Epithelial cell of esophagus (primary cell): ENCODE data around the gene CCNY.

ENCODE experiments used
- DNase-seq: peaks from one replicate; pipeline ENCODE4 v3.0.0; 2010; ENCODE audit warnings: low read depth
- H3K4me3 ChIP-seq: 2 replicates; pipeline ENCODE4 v1.5.1; 2011; ENCODE audit warnings: mild to moderate bottlenecking, low read length, control low read depth
- TF ChIP-seq, protein P1 (sequence below): IDR thresholded peaks from 2 replicates; pipeline ENCODE4 v1.5.1; 2011; ENCODE audit warnings: low read depth, mild to moderate bottlenecking, low read length, control low read depth, inconsistent platforms; ENCODE audit not compliant: insufficient read depth; ENCODE audit errors: missing control alignments

CCNY gene

DNA sequence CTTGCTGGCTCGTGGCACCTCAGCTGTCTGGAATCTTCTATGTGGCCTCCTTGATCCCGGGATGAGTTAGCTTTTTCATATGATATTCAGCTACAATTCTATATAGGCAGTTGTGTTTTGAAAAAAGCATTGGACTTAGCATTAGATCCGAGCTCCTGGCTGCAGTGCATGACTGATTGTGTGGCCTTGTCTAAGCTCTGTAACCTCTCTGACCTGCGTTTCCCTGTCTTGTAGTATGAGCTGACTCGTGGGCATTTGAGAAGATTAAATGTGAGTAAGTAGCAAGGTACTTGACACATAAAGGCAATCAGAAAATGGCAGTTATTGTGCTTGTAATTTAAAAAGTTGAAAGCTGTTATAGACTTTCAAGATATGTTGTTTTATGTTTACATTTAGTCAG lies 85.9 kb downstream of the CCNY start:
- TF ChIP-seq, protein P1, sequence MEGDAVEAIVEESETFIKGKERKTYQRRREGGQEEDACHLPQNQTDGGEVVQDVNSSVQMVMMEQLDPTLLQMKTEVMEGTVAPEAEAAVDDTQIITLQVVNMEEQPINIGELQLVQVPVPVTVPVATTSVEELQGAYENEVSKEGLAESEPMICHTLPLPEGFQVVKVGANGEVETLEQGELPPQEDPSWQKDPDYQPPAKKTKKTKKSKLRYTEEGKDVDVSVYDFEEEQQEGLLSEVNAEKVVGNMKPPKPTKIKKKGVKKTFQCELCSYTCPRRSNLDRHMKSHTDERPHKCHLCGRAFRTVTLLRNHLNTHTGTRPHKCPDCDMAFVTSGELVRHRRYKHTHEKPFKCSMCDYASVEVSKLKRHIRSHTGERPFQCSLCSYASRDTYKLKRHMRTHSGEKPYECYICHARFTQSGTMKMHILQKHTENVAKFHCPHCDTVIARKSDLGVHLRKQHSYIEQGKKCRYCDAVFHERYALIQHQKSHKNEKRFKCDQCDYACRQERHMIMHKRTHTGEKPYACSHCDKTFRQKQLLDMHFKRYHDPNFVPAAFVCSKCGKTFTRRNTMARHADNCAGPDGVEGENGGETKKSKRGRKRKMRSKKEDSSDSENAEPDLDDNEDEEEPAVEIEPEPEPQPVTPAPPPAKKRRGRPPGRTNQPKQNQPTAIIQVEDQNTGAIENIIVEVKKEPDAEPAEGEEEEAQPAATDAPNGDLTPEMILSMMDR = no peak

DNA sequence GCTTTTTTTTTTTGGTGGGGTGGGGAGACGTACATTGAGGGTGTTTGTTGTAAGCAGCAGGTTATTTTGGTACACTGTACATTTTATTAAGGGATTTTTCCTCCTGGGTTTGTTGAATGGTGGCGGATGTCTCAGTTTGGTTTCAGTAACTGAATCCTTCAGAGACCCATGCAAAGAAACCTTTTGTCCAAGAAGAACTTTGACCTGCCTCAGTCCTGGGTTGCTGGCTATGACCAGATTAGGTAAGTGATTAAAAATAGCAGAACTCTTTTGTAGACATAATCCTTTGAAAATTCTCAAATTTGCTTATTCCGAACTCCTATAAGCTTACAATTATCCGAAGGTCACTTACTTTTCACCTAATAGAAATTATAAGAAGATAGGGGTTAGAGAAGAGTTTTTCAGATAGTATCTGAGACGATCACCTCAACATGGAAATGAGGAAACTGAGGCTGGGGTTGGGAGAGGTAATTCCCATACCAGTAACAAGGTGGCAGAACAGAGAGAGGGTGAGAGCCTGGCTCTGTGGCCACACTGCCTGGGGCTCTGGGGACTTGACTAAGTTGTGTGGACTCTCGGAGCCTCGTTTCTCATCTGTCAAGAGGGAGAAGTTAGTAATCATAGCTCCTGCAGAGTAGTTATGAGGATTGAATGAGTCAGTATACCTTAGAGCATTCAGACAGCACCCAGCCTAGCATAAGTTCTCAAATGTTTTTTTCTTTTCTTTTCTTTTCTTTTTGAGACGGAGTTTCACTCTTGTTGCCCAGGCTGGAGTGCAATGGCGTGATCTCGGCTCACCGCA lies 87.4 kb downstream of the CCNY start:
- H3K4me3 ChIP-seq = no peak overlapping the region
- TF ChIP-seq, protein P1 = peak; percentile 9
- DNase-seq = peak; percentile 89

More for the DNA sequence above, 85.9 kb downstream of the CCNY start:
- no peak overlapping the region for H3K4me3 ChIP-seq
- DNase-seq = peak; percentile 36

DNA sequence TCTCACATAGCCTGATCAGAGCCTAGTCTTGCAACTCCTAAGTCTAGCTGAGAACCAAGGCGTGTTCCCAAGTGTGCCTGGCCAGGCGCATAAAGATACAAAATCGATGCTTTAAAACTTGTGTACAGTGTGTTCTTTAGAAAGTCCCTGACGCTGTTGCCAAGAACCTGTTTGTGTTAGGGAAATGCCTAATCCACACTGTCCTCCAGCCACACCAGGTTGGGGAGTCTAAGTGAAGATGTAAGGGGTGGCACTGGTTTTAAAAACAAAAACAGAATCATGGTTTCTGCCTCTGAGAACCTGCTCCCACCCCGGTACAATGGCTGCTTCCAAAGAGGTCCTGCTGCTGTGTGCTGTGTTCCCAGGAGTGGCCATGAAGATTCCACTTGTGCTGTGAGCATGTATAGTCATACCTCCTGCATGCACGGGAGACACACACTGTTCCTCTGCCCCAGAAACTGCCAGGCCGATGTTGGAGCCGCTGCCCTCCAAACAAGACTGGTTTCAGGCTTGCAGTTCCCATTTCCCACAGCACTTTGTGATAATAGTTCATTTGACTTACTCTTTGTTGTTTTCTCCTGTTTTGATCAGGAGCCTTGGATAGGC lies 88.5 kb downstream of the CCNY start:
- H3K4me3 ChIP-seq = no peak overlapping the region
- TF ChIP-seq, protein P1 = no peak
- no peak for DNase-seq

DNA sequence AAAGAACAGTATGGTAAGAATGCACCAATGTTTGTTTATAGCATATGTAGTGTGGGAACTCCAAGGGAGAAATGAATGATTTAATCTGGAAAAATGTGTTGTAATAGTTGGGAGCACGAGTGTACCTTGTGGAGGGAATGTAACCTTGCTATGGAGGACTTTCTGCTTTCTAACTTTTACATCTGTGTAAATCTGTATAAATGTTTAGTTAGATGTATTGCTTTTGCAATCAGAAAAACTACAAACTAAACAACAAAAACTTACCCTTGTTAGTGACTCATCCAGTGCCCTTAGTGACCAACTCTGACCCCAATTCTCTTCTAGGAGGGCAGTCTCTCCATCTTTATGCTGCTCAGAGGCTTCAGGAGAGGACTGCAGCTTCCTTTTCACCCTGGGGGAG lies 89.3 kb downstream of the CCNY start:
- no peak for DNase-seq
- TF ChIP-seq, protein P1 = no peak
- no peak overlapping the region for H3K4me3 ChIP-seq

DNA sequence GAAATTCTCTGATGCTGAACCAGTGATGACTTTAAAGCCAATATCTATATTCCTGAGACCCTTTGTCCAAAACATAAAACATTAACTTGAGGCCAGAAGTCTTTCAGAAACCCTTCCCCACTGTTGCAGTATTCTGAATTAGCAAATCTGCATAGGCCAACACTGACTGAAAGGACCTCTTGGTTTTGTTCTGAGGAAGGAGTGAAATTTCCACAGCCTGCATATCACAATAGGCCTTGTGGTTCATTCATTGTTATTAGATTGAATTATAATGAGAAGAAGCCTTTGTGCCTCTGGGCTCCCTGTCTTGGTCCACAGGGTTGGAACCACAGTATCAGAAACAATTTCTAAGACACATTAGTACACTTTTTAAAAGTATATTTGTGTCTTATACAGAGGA lies 90.3 kb downstream of the CCNY start:
- DNase-seq = no peak
- no peak overlapping the region for H3K4me3 ChIP-seq
- TF ChIP-seq, protein P1 = no peak

DNA sequence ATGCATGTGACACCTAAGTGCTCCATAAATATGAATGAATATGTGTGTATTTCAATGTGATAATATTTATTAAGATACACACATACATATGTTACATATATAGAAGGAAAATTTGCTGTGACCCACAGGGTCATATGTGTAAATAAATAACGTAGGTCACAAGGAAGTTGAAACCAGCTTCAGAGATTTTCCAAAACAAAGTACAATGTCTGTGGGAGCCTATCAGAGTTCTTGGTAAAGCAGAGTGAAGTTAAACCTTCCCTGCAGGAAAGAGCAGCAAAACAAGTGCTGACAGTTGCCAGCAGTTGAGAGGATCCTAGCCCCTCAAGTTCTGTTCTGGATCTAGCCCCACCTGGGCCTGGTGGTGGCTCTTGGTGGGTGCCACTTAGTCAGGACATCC lies 91.2 kb downstream of the CCNY start:
- no peak for DNase-seq
- TF ChIP-seq, protein P1 = no peak

More for the DNA sequence above, 91.2 kb downstream of the CCNY start:
- H3K4me3 ChIP-seq = no peak overlapping the region
